SU-DHL-6 (cell line): ENCODE measurements around the gene ANTXR1.

Experiments used
- EZH2phosphoT487 ChIP-seq: fragments of 200-600 bp; sonication (generic), shearing (Covaris generic); conservative IDR thresholded peaks from 2 replicates; pipeline ENCODE4 v1.6.1; 2018; ENCODE audit warnings: mild to moderate bottlenecking, antibody characterized with exemption, low read length, moderate library complexity, mixed read lengths
- TF ChIP-seq, protein P1 (sequence below): fragments of 200-600 bp; sonication (generic); IDR thresholded peaks from one replicate; pipeline ENCODE4 v1.5.1; 2017; ENCODE audit warnings: antibody characterized with exemption, mild to moderate bottlenecking, low read length, moderate library complexity; ENCODE audit not compliant: insufficient read depth, poor library complexity, severe bottlenecking

- TF ChIP-seq, protein P1, sequence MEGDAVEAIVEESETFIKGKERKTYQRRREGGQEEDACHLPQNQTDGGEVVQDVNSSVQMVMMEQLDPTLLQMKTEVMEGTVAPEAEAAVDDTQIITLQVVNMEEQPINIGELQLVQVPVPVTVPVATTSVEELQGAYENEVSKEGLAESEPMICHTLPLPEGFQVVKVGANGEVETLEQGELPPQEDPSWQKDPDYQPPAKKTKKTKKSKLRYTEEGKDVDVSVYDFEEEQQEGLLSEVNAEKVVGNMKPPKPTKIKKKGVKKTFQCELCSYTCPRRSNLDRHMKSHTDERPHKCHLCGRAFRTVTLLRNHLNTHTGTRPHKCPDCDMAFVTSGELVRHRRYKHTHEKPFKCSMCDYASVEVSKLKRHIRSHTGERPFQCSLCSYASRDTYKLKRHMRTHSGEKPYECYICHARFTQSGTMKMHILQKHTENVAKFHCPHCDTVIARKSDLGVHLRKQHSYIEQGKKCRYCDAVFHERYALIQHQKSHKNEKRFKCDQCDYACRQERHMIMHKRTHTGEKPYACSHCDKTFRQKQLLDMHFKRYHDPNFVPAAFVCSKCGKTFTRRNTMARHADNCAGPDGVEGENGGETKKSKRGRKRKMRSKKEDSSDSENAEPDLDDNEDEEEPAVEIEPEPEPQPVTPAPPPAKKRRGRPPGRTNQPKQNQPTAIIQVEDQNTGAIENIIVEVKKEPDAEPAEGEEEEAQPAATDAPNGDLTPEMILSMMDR, result no peak
- no peak for TF ChIP-seq EZH2phosphoT487
These were observed 46.8 kb downstream of the ANTXR1 start for GRCh38 chr2:69059731-69060290.
